GM18526 (cell line): ENCODE data around the gene ADCK1.

Experiments used
- POLR2A ChIP-seq: IDR thresholded peaks from 3 replicates; pipeline ENCODE4 v1.6.1; 2011; ENCODE audit not compliant: insufficient read length; ENCODE audit errors: extremely low read depth

The ADCK1 gene

GRCh38 chr14:77909911-77910310 is 110.0 kb downstream of the ADCK1 start:
- TF ChIP-seq POLR2A, result no peak

DNA sequence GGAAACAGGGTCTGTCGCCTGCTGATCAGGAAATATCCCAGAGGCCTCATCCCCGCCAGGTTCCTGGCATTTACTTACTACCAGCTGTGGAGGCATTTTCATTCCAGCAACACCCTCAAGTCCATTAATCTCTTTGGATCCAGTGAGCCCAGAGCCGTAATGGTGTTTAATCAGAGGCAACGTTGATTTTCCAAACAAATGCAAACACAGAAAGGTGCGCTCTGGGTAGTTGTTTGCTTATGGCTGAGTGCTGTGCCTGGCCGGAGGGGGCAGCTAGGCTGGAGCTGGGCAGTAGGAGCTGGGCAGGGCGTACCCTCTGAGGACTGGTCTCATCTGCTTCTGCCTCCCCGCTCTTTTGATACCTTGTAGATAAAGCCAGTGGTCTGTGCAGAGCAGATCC is 110.6 kb downstream of the ADCK1 start:
- no peak for TF ChIP-seq POLR2A

- no peak for TF ChIP-seq POLR2A
Measured at GRCh38 chr14:77911356-77911755, 111.4 kb downstream of the ADCK1 start.

- no peak for TF ChIP-seq POLR2A
Measured at GRCh38 chr14:77912754-77913556, 113.0 kb downstream of the ADCK1 start.

- no peak for TF ChIP-seq POLR2A
Measured at GRCh38 chr14:77914073-77914721, 114.3 kb downstream of the ADCK1 start.

DNA sequence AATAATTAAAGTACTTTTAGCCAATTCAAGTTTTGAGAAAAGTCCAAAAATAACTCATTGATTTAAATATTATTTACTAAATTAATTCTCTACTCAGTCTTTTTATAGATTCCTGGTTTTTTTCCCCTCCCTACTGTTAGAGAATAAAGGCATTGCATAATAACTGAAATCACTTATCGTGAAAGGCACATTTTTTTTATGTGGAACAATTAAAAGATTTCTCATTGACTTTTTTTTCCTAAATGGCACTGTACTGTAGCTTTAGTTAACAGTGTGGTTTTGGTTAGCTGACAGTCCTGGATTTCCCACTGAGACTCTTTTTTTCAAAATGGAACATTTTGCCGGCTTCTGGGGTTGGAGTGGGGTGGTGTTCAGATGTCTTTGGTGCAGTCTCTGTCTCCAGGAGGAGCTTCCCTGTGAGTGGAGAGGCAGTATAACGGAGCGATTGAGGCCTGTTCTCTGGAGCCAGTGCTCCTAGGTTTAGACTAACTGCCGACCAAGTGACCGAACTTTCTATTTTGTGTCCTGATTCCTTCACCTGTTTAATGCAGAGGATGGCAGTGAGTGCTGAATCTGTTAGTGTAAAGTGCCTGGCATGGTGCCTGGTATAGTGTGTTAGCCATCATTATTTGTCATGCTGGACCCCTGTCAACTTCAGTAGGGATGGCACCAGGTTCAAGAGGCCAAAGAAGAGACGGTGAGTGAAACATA is 117.7 kb downstream of the ADCK1 start:
- TF ChIP-seq POLR2A, result no peak

DNA sequence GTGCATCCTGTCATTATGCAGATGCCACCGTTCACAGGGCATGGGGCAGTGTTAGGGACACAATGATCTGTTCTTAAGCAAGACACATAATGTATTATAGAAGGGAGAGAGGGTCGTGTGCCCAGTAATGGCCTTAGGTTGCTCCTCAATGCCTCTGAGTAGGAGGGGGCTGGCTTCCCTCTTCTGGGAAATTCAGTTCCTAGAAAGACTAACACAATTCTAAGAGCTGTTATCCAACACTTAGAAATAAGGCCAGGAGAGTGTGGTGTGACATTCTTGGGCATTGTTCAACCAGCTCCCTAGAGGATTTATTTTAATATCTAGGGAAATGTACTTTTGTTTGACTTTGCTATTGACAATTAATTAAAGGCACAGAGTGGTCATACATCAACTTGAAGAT is 118.5 kb downstream of the ADCK1 start:
- TF ChIP-seq POLR2A, result no peak

GRCh38 chr14:77920312-77920711 is 120.4 kb downstream of the ADCK1 start:
- no peak for TF ChIP-seq POLR2A

GRCh38 chr14:77921818-77922217 is 121.9 kb downstream of the ADCK1 start:
- TF ChIP-seq POLR2A, result no peak

- no peak for TF ChIP-seq POLR2A
Measured at GRCh38 chr14:77923131-77923936, 123.4 kb downstream of the ADCK1 start.

DNA sequence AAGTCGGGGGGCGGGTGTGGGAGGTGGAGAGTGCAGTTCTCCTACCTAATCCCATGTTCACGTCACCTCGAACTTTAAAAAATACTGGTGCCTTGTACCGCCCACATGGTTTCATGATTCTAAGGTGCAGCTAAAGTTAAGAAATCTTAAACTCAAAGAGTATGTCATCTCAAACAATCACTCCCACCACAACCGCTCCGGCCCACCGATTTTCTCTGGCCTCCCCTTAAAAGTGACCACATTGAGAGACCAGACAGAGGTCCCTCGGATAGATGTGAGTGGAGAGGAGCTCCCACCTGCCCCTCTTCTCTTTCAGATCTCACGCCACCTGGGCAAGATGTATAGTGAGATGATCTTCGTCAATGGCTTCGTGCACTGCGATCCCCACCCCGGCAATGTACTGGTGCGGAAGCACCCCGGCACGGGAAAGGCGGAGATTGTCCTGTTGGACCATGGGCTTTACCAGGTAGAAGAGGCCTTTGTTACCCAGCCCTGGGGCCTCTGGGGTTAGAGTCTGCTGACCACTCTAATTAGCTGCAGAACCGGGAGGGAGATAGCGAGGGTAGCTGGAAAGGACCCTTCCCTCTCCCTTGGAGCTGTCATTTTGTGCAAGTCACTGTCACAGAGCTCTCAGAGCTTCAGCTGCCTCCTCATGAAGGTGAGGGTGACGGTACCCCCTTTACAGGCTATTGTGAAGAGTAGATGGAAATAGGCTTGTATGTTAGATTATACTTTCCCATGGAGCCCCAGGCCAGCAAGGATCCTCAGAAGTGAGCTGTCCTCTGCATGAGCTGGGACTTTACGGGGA is 124.4 kb downstream of the ADCK1 start:
- no peak for TF ChIP-seq POLR2A

DNA sequence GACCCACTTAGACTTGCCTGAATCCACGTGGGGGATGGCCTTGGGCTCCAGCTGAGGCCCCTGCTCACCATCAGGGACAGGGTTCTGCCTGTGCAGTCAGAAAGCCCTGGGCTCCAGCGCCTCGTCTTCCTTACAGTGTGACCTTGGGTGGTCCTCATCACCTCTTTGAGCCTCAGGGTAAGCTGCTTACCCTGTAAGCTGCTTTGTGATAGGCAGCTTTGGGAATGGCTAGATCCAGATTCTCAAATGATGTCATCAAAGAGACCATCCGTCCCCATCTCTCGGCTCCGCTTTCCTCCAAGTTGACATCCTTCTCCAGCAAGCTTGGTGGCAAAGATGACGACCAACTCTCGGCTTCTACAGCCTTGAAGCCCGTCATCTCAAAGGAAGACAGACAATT is 127.0 kb downstream of the ADCK1 start:
- no peak for TF ChIP-seq POLR2A

- TF ChIP-seq POLR2A, result no peak
Measured at GRCh38 chr14:77931441-77931840, 131.5 kb downstream of the ADCK1 start.

GRCh38 chr14:77936138-77936639 is 136.3 kb downstream of the ADCK1 start:
- TF ChIP-seq POLR2A, result no peak

DNA sequence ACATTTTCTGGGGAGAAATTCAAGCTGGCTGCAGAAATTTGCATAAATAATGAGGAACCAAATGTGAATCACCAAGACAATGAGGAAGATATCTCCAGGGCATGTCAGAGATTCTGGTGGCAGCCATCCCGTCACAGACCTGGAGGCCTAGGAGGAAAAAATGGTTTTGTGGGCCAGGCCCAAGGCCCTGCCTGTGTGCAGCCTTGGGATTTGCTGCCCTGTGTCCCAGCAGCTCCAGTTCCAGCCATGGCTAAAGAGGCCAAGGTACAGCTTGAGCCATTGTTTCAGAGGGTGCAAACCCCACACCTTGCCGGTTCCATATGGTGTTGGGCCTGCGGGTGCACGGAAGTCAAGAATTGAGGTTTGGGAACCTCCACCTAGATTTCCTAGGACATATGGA is 147.5 kb downstream of the ADCK1 start:
- no peak for TF ChIP-seq POLR2A
